ENCODE results near the gene USP26. TPM values are rescaled to one million over a fixed set of nuclear protein-coding genes. Genes with fewer than 3 reads are reported as not detected.

Gene USP26
- total and polyA plus RNA-seq, 3 donors from 2014 or later, result 1.0 to 5.8 (median 1.9) TPM

DNA sequence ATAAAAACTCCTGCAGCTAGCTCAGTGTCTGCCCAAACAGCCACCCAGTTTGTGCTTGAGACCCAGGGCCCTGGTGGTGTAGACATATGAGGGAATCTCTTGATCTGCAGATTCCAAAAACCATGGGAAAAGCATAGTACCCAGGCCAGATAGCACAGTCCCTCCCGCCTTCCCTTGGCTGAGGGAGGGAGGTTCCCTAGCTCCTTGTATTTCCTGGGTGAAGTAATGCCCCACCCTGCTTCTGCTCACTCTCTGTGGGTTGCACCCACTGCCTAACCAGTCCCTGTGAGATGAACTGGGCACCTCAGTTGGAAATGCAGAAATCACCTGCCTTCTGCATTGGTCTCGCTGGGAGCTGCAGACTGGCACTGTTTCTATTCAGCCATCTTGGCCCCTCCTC, 54.6 kb downstream of the USP26 start:
- H3K4me3 ChIP-seq, result no peak overlapping the region
- H3K9me3 ChIP-seq, result no peaks in the 10 kb centered on the region
- H3K4me1 ChIP-seq, result no peaks in the 10 kb centered on the region
- TF ChIP-seq POLR2A (IDR thresholded peaks at IDR 0.05), result no peak
- H3K27ac ChIP-seq, result no peak overlapping the region
- H3K27me3 ChIP-seq, result no peaks in the 10 kb centered on the region
- DNase-seq, result no peak
- 92 to 100% methylated on average over 2 of the region's 2 CpGs for WGBS, 2 donors
- no peaks in the 10 kb centered on the region for H3K36me3 ChIP-seq (ENCODE audit: low read depth, missing control alignments)
- intact Hi-C loops (cut with DNase I; ENCODE audit: low total_unique reads), result no loop called here

- TF ChIP-seq POLR2A (IDR thresholded peaks at IDR 0.05), result no peak
- TF ChIP-seq, protein P1, sequence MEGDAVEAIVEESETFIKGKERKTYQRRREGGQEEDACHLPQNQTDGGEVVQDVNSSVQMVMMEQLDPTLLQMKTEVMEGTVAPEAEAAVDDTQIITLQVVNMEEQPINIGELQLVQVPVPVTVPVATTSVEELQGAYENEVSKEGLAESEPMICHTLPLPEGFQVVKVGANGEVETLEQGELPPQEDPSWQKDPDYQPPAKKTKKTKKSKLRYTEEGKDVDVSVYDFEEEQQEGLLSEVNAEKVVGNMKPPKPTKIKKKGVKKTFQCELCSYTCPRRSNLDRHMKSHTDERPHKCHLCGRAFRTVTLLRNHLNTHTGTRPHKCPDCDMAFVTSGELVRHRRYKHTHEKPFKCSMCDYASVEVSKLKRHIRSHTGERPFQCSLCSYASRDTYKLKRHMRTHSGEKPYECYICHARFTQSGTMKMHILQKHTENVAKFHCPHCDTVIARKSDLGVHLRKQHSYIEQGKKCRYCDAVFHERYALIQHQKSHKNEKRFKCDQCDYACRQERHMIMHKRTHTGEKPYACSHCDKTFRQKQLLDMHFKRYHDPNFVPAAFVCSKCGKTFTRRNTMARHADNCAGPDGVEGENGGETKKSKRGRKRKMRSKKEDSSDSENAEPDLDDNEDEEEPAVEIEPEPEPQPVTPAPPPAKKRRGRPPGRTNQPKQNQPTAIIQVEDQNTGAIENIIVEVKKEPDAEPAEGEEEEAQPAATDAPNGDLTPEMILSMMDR (IDR thresholded peaks at IDR 0.05), result no peak
- Histone ChIP-seq H3K4me3 (no peak overlapping the region), H3K36me3 (ENCODE audit: low read depth, missing control alignments) (no peaks in the 10 kb centered on the region), H3K27ac (no peak overlapping the region), H3K9me3 (no peaks in the 10 kb centered on the region), H3K4me1 (no peaks in the 10 kb centered on the region), H3K27me3 (no peaks in the 10 kb centered on the region)
- DNase-seq, result no peak
- intact Hi-C loops (cut with DNase I; ENCODE audit: low total_unique reads), result no loop called here
- WGBS, 2 donors, result 44 to 54% methylated on average over 4 to 5 of the region's 5 CpGs
Measured at GRCh38 chrX:133033010-133033409, 63.9 kb downstream of the USP26 start.

DNA sequence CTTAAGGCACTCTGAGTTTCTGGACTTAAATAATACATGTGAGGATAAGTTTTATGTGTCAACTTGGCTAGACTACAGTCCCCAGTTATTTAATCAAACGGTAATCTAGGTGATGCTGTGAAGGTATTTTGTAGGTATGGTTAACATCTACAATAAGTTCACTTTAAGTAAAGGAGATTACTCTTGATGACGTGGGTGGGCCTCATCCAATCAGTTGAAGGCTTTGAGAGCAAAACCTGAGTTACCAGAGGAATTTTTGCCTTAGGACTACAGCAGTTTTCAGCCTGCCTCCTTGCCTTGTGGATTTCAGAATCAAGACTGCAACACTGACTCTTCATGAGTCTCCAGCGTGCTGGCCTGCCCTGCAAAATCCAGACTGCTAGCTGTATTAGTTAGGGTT, 78.7 kb downstream of the USP26 start:
- Histone ChIP-seq H3K36me3 (ENCODE audit: low read depth, missing control alignments) (no peaks in the 10 kb centered on the region), H3K27me3 (no peaks in the 10 kb centered on the region), H3K27ac (no peak overlapping the region), H3K9me3 (no peaks in the 10 kb centered on the region), H3K4me1 (no peaks in the 10 kb centered on the region), H3K4me3 (no peak overlapping the region)
- no peak for DNase-seq
- 85 to 91% methylated on average over 3 of the region's 3 CpGs for WGBS, 2 donors
- no peak for TF ChIP-seq POLR2A (IDR thresholded peaks at IDR 0.05)
- TF ChIP-seq, protein P1 (IDR thresholded peaks at IDR 0.05), result no peak
- intact Hi-C loops (cut with DNase I; ENCODE audit: low total_unique reads), result no loop called here

- WGBS, 2 donors, result 94 to 100% methylated on average over 3 of the region's 3 CpGs
- Histone ChIP-seq H3K4me3 (no peak overlapping the region), H3K27ac (no peak overlapping the region), H3K9me3 (no peaks in the 10 kb centered on the region), H3K4me1 (no peaks in the 10 kb centered on the region), H3K36me3 (ENCODE audit: low read depth, missing control alignments) (no peaks in the 10 kb centered on the region), H3K27me3 (no peaks in the 10 kb centered on the region)
- DNase-seq, result no peak
- TF ChIP-seq POLR2A (IDR thresholded peaks at IDR 0.05), result no peak
- TF ChIP-seq, protein P1 (IDR thresholded peaks at IDR 0.05), result no peak
- intact Hi-C loops (cut with DNase I; ENCODE audit: low total_unique reads), result no loop called here
Measured at GRCh38 chrX:133007458-133007857, 89.5 kb downstream of the USP26 start.

- 88 to 100% methylated on average over 1 of the region's 1 CpG for WGBS, 2 donors
- TF ChIP-seq, protein P1 (IDR thresholded peaks at IDR 0.05), result no peak
- TF ChIP-seq POLR2A (IDR thresholded peaks at IDR 0.05), result no peak
- H3K27ac ChIP-seq, result no peak overlapping the region
- no peaks in the 10 kb centered on the region for H3K9me3 ChIP-seq
- H3K27me3 ChIP-seq, result no peaks in the 10 kb centered on the region
- DNase-seq, result no peak
- H3K36me3 ChIP-seq (ENCODE audit: low read depth, missing control alignments), result no peaks in the 10 kb centered on the region
- no peaks in the 10 kb centered on the region for H3K4me1 ChIP-seq
- intact Hi-C loops (cut with DNase I; ENCODE audit: low total_unique reads), result no loop called here
- H3K4me3 ChIP-seq, result no peak overlapping the region
Measured at GRCh38 chrX:133005616-133006015, 91.3 kb downstream of the USP26 start.
